Measurements from ENCODE around the gene KRT15. TPM values are rescaled to one million over a fixed set of nuclear protein-coding genes. Genes with fewer than 3 reads are reported as not detected.

The KRT15 gene
- total RNA-seq, 1 experiment from 2014 or later: 0.55 TPM

- CTCF ChIA-PET: interaction anchor here (0.9 to 2.1 kb wide), 7 partner anchors 11 to 635 kb away, joined by 3 to 15 read pairs (median 5); no protein-coding TSS in a partner anchor
- Mint-ChIP-seq H3K4me1 (peaks cover 37% of the 10 kb centered on the region), H3K27me3 (ENCODE audit: low read depth) (peaks cover 2% of the 10 kb centered on the region; the same call in 1 of the 2 replicates), H3K4me3 (no peak overlapping the region), H3K27ac (no peak overlapping the region), H3K9me3 (no peaks in the 10 kb centered on the region), H3K36me3 (no peaks in the 10 kb centered on the region)
- DNase-seq (ENCODE audit: low spot score) (no peak), ATAC-seq (no peak)
- POLR2A ChIA-PET: interaction anchor here (1.3 kb wide), 1 partner anchor 30 kb away, joined by 4 read pairs; the partner anchor contains the start of gene KRT19
- no peak for TF ChIP-seq ZNF121 (CRISPR knock-in tag; IDR thresholded peaks at IDR 0.05)
- no peak for TF ChIP-seq ZSCAN18 (CRISPR knock-in tag; IDR thresholded peaks at IDR 0.05)
- TF ChIP-seq ZNF512 (CRISPR knock-in tag; IDR thresholded peaks at IDR 0.05; ENCODE audit: borderline replicate concordance): no peak
- no peak for TF ChIP-seq HMGXB4 (CRISPR knock-in tag; IDR thresholded peaks at IDR 0.05)
- TF ChIP-seq USF2 (CRISPR knock-in tag; IDR thresholded peaks at IDR 0.05): no peak
- no peak for TF ChIP-seq ZNF317 (CRISPR knock-in tag; IDR thresholded peaks at IDR 0.05; ENCODE audit: borderline replicate concordance, low read depth)
- TF ChIP-seq CREM (CRISPR knock-in tag; IDR thresholded peaks at IDR 0.05): no peak
- TF ChIP-seq ZNF416 (CRISPR knock-in tag; IDR thresholded peaks at IDR 0.05): no peak
- TF ChIP-seq STAT6 (CRISPR knock-in tag; conservative IDR thresholded peaks at IDR 0.05; ENCODE audit: low read depth): no peak
- no peak for TF ChIP-seq E2F4 (CRISPR knock-in tag; IDR thresholded peaks at IDR 0.05; ENCODE audit: borderline replicate concordance, low read depth)
- TF ChIP-seq USF1 (CRISPR knock-in tag; IDR thresholded peaks at IDR 0.05): no peak
- TF ChIP-seq CBFB (CRISPR knock-in tag; IDR thresholded peaks at IDR 0.05; ENCODE audit: low read depth): no peak
- no peak for TF ChIP-seq ETV6 (CRISPR knock-in tag; IDR thresholded peaks at IDR 0.05)
- TF ChIP-seq AR (CRISPR knock-in tag; IDR thresholded peaks at IDR 0.05): no peak
- no peak for TF ChIP-seq FOXP1 (CRISPR knock-in tag; IDR thresholded peaks at IDR 0.05; ENCODE audit: borderline replicate concordance)
- TF ChIP-seq ARID4B (CRISPR knock-in tag; IDR thresholded peaks at IDR 0.05; ENCODE audit: borderline replicate concordance): no peak
- no peak for TF ChIP-seq RORB (CRISPR knock-in tag; IDR thresholded peaks at IDR 0.05)
Observed at GRCh38 chr17:41498276-41498675, 20.4 kb downstream of the KRT15 start.

Measured in WTC11 (cell line).